Measurements from ENCODE around the gene TREM1.
"Not testable (repeated sequence)": the region's sequence is repeated elsewhere in the genome, so short reads cannot be mapped to it uniquely, and the experiment has no call there.

Gene TREM1

GRCh38 chr6:41257369-41258195 lies 28.9 kb downstream of the TREM1 start:
- Histone ChIP-seq H3K9ac (ENCODE audit: low read length) (no peak overlapping the region), H3K36me3 (ENCODE audit: control insufficient read depth, insufficient read depth, low read length) (no peaks in the 10 kb centered on the region), H3K9me3 (ENCODE audit: control insufficient read depth, insufficient read depth, low read depth, low read length) (peaks cover 15% of the 10 kb centered on the region; the same call in 1 of the 2 replicates), H3K27ac (ENCODE audit: low read depth, low read length) (no peak overlapping the region), H3K4me3 (ENCODE audit: low read depth, low read length) (no peak overlapping the region), H3K4me1 (ENCODE audit: control insufficient read depth, insufficient read depth, low read length) (no peaks in the 10 kb centered on the region), H3K27me3 (ENCODE audit: control insufficient read depth, insufficient read depth, low read length) (no peaks in the 10 kb centered on the region)

DNA sequence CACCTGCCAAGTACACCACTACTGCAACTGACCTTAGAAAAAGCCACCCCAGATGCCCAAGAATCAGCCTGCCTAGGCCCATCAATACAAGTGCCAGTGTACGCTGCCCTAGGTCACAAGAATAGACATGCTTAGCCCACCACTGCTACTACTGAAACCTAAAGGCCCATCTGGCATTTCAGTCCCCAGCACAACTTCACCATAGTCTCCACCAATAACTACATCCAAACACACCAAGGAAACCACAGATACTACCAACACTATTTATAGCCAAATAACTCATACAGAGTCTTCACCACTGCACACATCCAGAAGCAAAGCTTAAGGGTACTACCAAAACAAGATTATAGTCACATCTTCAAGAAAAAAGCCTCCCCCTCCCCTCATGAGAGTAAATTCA lies 30.1 kb downstream of the TREM1 start:
- Histone ChIP-seq H3K4me1 (ENCODE audit: control insufficient read depth, insufficient read depth, low read length) (no peaks in the 10 kb centered on the region), H3K27me3 (ENCODE audit: control insufficient read depth, insufficient read depth, low read length) (no peaks in the 10 kb centered on the region), H3K9me3 (ENCODE audit: control insufficient read depth, insufficient read depth, low read depth, low read length) (peaks cover 5% of the 10 kb centered on the region; the same call in 1 of the 2 replicates), H3K9ac (ENCODE audit: low read length) (no peak overlapping the region), H3K27ac (ENCODE audit: low read depth, low read length) (no peak overlapping the region), H3K4me3 (ENCODE audit: low read depth, low read length) (no peak overlapping the region), H3K36me3 (ENCODE audit: control insufficient read depth, insufficient read depth, low read length) (no peaks in the 10 kb centered on the region)

DNA sequence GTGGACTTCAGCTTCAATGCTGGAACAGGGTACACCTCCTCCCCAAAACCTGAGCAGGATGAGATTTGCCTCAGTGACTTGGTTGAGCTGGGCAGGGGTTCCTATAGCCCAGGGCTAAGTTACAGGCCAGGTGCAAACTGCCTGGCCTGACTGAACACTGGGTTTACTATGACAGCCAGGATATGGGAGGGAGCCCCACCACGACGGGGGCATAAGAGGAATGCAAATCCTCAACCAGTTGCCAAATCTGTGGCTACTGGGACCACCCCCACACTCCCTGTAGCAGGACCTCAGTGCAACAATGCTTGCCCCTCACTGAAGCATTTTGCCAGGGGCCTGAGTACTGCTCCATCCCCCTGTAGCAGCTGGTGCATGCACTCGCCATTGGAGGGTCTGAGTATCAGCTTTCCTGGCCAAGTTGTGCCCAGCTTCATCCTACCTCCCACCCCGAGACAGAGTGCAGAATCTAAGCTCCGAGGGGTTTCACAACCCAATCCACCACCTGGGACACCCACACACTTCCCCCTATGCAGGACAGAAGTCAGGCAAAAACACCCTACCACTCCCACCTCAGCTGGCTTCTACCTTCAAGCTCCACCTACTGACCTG lies 30.7 kb downstream of the TREM1 start:
- Histone ChIP-seq H3K36me3 (ENCODE audit: control insufficient read depth, insufficient read depth, low read length) (no peaks in the 10 kb centered on the region), H3K27ac (ENCODE audit: low read depth, low read length) (no peak overlapping the region), H3K9me3 (ENCODE audit: control insufficient read depth, insufficient read depth, low read depth, low read length) (0 out of 2 replicates have a peak, but pooled peaks cover 2% of the 10 kb centered on the region), H3K27me3 (ENCODE audit: control insufficient read depth, insufficient read depth, low read length) (no peaks in the 10 kb centered on the region), H3K9ac (ENCODE audit: low read length) (no peak overlapping the region), H3K4me3 (ENCODE audit: low read depth, low read length) (no peak overlapping the region), H3K4me1 (ENCODE audit: control insufficient read depth, insufficient read depth, low read length) (no peaks in the 10 kb centered on the region)

DNA sequence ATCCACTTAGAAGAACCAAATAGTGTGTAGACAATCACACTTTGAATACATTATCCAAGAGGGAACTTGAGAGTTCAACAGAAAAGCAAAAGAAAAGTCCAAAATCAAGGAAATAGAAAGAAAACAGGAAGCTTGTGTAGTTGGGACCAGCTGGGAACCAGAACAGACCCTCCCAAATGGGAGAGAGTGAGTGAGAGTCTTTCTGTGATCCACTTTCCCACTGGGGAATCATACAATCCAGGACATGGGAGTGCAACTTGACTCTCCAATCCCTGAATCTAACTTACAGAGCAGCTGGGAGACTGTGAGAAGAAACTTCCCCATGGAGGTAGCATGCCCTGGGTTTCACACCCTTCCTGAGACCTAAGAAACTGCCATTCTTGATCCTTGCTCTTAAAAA lies 31.4 kb downstream of the TREM1 start:
- no peak overlapping the region for H3K4me3 ChIP-seq (ENCODE audit: low read depth, low read length)
- no peak overlapping the region for H3K27ac ChIP-seq (ENCODE audit: low read depth, low read length)
- no peaks in the 10 kb centered on the region for H3K27me3 ChIP-seq (ENCODE audit: control insufficient read depth, insufficient read depth, low read length)
- H3K9me3 ChIP-seq (ENCODE audit: control insufficient read depth, insufficient read depth, low read depth, low read length), result no peaks in the 10 kb centered on the region
- no peaks in the 10 kb centered on the region for H3K4me1 ChIP-seq (ENCODE audit: control insufficient read depth, insufficient read depth, low read length)
- no peaks in the 10 kb centered on the region for H3K36me3 ChIP-seq (ENCODE audit: control insufficient read depth, insufficient read depth, low read length)
- no peak overlapping the region for H3K9ac ChIP-seq (ENCODE audit: low read length)

DNA sequence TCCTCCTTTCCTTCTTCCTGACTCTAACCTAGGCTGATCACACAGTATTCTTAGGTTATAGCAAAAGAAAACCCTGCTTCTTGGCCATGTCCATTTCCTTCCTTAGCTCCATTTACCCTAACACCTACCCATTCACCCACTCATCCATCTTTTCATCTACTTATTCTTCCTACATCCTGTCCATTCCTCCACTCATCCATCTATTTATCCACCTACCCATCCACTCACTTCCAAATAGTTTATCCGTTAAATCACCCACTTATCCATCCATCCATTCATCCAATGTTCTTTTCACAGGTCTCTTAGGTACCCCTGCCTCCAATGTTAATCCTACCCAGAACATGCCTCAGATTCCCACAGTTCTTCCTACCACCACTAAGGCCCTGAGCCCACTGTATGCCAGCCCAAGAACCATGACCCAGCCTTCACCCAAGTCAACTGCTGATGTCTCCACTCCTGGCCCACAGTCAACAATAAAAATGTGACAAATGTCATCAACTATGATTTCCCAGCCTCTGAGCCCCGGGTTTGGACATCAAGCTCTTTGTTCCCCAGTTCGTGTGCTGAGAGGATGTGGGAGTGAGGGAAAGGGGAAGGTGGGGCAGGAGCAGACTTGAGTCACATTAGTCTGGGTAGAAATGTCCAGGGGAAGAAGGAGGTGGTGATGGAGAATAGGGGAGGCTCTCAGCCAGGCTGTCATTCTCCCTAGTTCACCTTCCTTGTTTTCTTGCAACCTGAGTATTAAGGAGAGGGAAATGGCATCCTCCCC lies 33.9 kb downstream of the TREM1 start:
- Histone ChIP-seq H3K9ac (ENCODE audit: low read length) (no peak overlapping the region), H3K27ac (ENCODE audit: low read depth, low read length) (no peak overlapping the region), H3K4me3 (ENCODE audit: low read depth, low read length) (no peak overlapping the region), H3K4me1 (ENCODE audit: control insufficient read depth, insufficient read depth, low read length) (no peaks in the 10 kb centered on the region), H3K36me3 (ENCODE audit: control insufficient read depth, insufficient read depth, low read length) (no peaks in the 10 kb centered on the region), H3K9me3 (ENCODE audit: control insufficient read depth, insufficient read depth, low read depth, low read length) (no peaks in the 10 kb centered on the region), H3K27me3 (ENCODE audit: control insufficient read depth, insufficient read depth, low read length) (peaks cover 4% of the 10 kb centered on the region; the same call in 1 of the 2 replicates)

DNA sequence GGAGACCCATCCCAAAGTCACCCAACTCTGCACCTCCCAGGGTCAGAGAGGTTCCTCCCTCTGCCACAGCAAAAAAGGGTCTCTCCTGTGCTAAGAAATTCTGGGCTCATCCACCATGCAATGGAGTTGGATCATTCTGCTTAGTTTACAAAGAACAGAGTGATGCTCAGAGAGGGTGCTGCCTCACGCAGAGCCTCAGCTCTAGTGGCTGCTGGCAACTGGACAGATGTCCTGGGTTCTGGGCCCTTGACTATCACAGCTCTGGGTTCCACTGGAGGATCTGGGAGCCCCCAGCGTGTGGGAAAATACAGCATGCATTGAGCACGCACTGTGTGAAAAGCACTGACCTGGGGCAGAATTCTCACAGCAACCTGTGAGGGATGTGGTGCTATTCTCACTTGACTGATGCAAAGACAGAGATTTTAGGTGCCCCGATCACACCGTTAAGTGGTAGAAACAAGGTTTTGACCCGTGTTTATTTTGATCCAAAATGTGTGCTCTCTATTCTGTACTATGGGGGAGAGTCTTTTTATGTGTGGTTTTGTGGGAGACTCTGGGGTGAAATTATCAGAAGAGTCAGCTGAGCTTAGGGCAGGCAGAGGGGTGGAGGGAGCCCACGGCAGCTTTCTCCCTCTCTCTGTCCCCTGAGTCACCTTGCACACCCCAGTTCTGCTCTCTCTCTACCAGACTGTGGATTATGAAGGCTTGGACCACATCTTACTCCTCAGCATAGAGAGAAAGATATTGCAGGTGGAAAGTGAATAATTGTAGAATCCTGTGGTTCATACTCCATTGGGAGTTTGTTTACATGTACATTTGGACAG lies 38.4 kb downstream of the TREM1 start:
- Histone ChIP-seq H3K27ac (ENCODE audit: low read depth, low read length) (no peak overlapping the region), H3K27me3 (ENCODE audit: control insufficient read depth, insufficient read depth, low read length) (peaks cover 4% of the 10 kb centered on the region; the same call in 1 of the 2 replicates), H3K36me3 (ENCODE audit: control insufficient read depth, insufficient read depth, low read length) (no peaks in the 10 kb centered on the region), H3K4me3 (ENCODE audit: low read depth, low read length) (no peak overlapping the region), H3K4me1 (ENCODE audit: control insufficient read depth, insufficient read depth, low read length) (no peaks in the 10 kb centered on the region), H3K9me3 (ENCODE audit: control insufficient read depth, insufficient read depth, low read depth, low read length) (no peaks in the 10 kb centered on the region), H3K9ac (ENCODE audit: low read length) (no peak overlapping the region)

- Histone ChIP-seq H3K27ac (ENCODE audit: low read depth, low read length) (no peak overlapping the region), H3K4me1 (ENCODE audit: control insufficient read depth, insufficient read depth, low read length) (no peaks in the 10 kb centered on the region), H3K27me3 (ENCODE audit: control insufficient read depth, insufficient read depth, low read length) (peaks cover 4% of the 10 kb centered on the region; the same call in 1 of the 2 replicates), H3K9ac (ENCODE audit: low read length) (no peak overlapping the region), H3K4me3 (ENCODE audit: low read depth, low read length) (no peak overlapping the region), H3K9me3 (ENCODE audit: control insufficient read depth, insufficient read depth, low read depth, low read length) (no peaks in the 10 kb centered on the region), H3K36me3 (ENCODE audit: control insufficient read depth, insufficient read depth, low read length) (no peaks in the 10 kb centered on the region)
These were observed 39.1 kb downstream of the TREM1 start for GRCh38 chr6:41247288-41247865.

DNA sequence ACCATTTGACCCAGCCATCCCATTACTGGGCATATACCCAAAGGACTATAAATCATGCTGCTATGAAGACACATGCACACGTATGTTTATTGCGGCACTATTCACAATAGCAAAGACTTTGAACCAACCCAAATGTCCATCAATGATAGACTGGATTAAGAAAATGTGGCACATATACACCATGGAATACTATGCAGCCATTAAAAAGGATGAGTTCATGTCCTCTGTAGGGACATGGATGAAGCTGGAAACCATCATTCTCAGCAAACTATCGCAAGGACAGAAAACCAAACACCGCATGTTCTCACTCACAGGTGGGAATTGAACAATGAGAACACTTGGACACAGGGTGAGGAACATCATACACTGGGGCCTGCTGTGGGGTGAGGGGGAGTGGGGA lies 40.0 kb downstream of the TREM1 start:
- H3K4me1 ChIP-seq (ENCODE audit: control insufficient read depth, insufficient read depth, low read length); H3K36me3 ChIP-seq (ENCODE audit: control insufficient read depth, insufficient read depth, low read length); H3K27ac ChIP-seq (ENCODE audit: low read depth, low read length); H3K9ac ChIP-seq (ENCODE audit: low read length); H3K9me3 ChIP-seq (ENCODE audit: control insufficient read depth, insufficient read depth, low read depth, low read length); H3K4me3 ChIP-seq (ENCODE audit: low read depth, low read length); H3K27me3 ChIP-seq (ENCODE audit: control insufficient read depth, insufficient read depth, low read length): not testable (repeated sequence)

DNA sequence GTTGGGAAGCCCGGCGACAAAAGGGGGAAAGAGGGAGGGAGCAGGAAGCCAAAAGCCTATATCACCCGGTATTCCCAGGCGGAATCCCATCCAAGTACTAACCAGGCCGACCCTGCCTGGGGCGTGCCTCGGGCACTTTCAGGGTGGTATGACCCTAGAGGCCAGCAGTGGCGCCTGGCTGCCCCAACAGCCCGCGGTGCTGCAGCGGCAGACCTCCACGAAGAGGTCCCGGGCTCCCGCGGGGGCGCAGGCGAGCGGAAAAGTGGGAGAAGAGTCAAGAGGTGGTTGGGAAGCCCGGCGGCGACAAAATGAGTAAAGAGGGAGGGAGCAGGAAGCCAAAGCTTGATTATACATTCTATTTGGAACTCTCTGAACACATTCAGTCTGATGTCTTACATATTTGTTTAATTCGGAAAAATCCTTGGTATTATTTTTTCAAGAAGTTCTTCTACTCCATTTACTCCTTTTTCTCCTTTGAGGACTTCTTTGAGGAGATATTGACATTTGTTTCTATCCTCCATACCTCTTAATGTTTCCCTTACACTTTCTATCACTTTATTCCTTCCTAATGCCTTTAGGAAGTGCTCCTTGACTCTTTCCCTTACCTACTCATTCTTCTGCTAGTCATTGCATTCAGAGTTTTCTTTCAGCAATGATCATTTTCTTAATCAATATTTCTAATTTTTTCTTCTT lies 46.9 kb downstream of the TREM1 start:
- Histone ChIP-seq H3K36me3 (ENCODE audit: control insufficient read depth, insufficient read depth, low read length) (no peaks in the 10 kb centered on the region), H3K4me1 (ENCODE audit: control insufficient read depth, insufficient read depth, low read length) (peaks cover 5% of the 10 kb centered on the region), H3K4me3 (ENCODE audit: low read depth, low read length) (peak overlapping the region; percentile 64), H3K27me3 (ENCODE audit: control insufficient read depth, insufficient read depth, low read length) (peaks cover 16% of the 10 kb centered on the region), H3K9me3 (ENCODE audit: control insufficient read depth, insufficient read depth, low read depth, low read length) (no peaks in the 10 kb centered on the region), H3K9ac (ENCODE audit: low read length) (no peak overlapping the region), H3K27ac (ENCODE audit: low read depth, low read length) (no peak overlapping the region)

DNA sequence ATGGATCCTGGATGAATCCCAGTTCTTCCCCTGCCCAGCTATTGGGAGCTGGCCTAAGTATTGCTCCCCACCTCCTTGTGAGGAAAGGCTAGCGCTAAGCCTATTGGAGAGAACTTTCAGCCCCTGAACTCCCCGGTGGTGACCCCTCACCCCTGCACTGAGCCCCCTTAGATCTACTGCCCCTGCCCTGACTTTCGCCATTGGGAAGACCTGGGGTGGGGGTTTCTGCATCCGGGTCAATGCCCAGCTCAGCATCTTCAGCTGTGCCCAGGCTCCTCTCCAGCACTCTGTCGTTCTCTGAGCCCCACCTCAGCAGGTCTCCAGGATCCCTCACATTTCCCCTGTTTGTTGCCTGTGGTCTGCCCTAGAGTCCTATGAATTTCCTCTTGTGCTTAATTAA lies 49.4 kb downstream of the TREM1 start:
- no peaks in the 10 kb centered on the region for H3K36me3 ChIP-seq (ENCODE audit: control insufficient read depth, insufficient read depth, low read length)
- no peak overlapping the region for H3K9ac ChIP-seq (ENCODE audit: low read length)
- H3K9me3 ChIP-seq (ENCODE audit: control insufficient read depth, insufficient read depth, low read depth, low read length), result no peaks in the 10 kb centered on the region
- H3K4me3 ChIP-seq (ENCODE audit: low read depth, low read length), result no peak overlapping the region
- H3K27ac ChIP-seq (ENCODE audit: low read depth, low read length), result no peak overlapping the region
- peaks cover 16% of the 10 kb centered on the region for H3K27me3 ChIP-seq (ENCODE audit: control insufficient read depth, insufficient read depth, low read length)
- H3K4me1 ChIP-seq (ENCODE audit: control insufficient read depth, insufficient read depth, low read length), result peaks cover 8% of the 10 kb centered on the region

Data from HUES6 (cell line).